Hepatocyte (in vitro differentiated cells): ENCODE data around the gene SBNO1. TPM values are rescaled to one million over a fixed set of nuclear protein-coding genes. Genes with fewer than 3 reads are reported as not detected.
"Not testable (repeated sequence)": the region's sequence is repeated elsewhere in the genome, so short reads cannot be mapped to it uniquely, and the experiment has no call there.

Experiments
- DNase-seq: peaks from one replicate; pipeline ENCODE4 v3.0.0-alpha.2; 2016; ENCODE audit warnings: low spot score
- H2AFZ ChIP-seq: fragments of 200-600 bp; sonication (generic); 2 replicates; pipeline ENCODE4 v1.6.0; 2016; ENCODE audit warnings: antibody characterized with exemption, mild to moderate bottlenecking
- H3K27ac ChIP-seq: fragments of 200-600 bp; sonication (generic); 2 replicates; pipeline ENCODE4 v1.5.1; 2016; ENCODE audit warnings: mild to moderate bottlenecking
- H3K27me3 ChIP-seq: fragments of 200-600 bp; sonication (generic); 2 replicates; pipeline ENCODE4 v1.6.1; 2016
- H3K36me3 ChIP-seq: fragments of 200-600 bp; sonication (generic); replicated peaks from 2 replicates; pipeline ENCODE4 v1.5.1; 2016; ENCODE audit warnings: low read depth; ENCODE audit not compliant: insufficient read depth
- H3K4me1 ChIP-seq: fragments of 200-600 bp; sonication (generic); 2 replicates; pipeline ENCODE4 v1.5.1; 2016; ENCODE audit warnings: mild to moderate bottlenecking, moderate library complexity; ENCODE audit not compliant: insufficient read depth
- H3K4me2 ChIP-seq: fragments of 200-600 bp; sonication (generic); 2 replicates; pipeline ENCODE4 v1.6.0; 2016
- H3K4me3 ChIP-seq: fragments of 200-600 bp; sonication (generic); 2 replicates; pipeline ENCODE4 v1.5.1; 2016; ENCODE audit warnings: mild to moderate bottlenecking
- H3K79me2 ChIP-seq: fragments of 200-600 bp; sonication (generic); 2 replicates; pipeline ENCODE4 v1.6.0; 2017; ENCODE audit warnings: mild to moderate bottlenecking
- H3K9me2 ChIP-seq: fragments of 200-600 bp; sonication (generic); replicated peaks from 2 replicates; pipeline ENCODE4 v1.6.0; 2017; ENCODE audit warnings: mild to moderate bottlenecking; ENCODE audit not compliant: insufficient read depth
- H3K9me3 ChIP-seq: fragments of 200-600 bp; sonication (generic); 2 replicates; pipeline ENCODE4 v1.5.1; 2016; ENCODE audit warnings: low read depth, mild to moderate bottlenecking
- H4K20me1 ChIP-seq: fragments of 200-600 bp; sonication (generic); 2 replicates; pipeline ENCODE4 v1.6.0; 2016; ENCODE audit warnings: mild to moderate bottlenecking; ENCODE audit not compliant: insufficient read depth, poor library complexity, severe bottlenecking
- CTCF ChIP-seq: fragments of 200-600 bp; sonication (generic); IDR thresholded peaks from 2 replicates; pipeline ENCODE4 v1.5.1; 2016; ENCODE audit warnings: antibody characterized with exemption, mild to moderate bottlenecking; ENCODE audit not compliant: poor library complexity
- EZH2 ChIP-seq: fragments of 200-600 bp; sonication (generic); IDR thresholded peaks from 2 replicates; pipeline ENCODE4 v1.6.1; 2016; ENCODE audit warnings: antibody characterized with exemption, mild to moderate bottlenecking, borderline replicate concordance
- EZH2phosphoT487 ChIP-seq: fragments of 200-600 bp; sonication (generic); IDR thresholded peaks from one replicate; pipeline ENCODE4 v1.6.1; 2018; ENCODE audit warnings: antibody characterized with exemption, mild to moderate bottlenecking, low read depth, moderate library complexity; ENCODE audit not compliant: unreplicated experiment, severe bottlenecking
- WGBS: methylation state at CpG from one replicate; pipeline ENCODE4 v1.1.6; 2016; ENCODE audit warnings: low lambda C conversion rate; ENCODE audit errors: missing lambda C conversion rate; 5-methylcytosine and 5-hydroxymethylcytosine counted together
- polyA plus RNA-seq: library from polyadenylated mRNA; unstranded; fragments of >200 nt; fragmentation: Nextera tagmentation; extraction: Ambion mirVana; gene quantifications from 2 replicates; pipeline ENCODE4 v1.2.1, GENCODE V29; 2016
- total RNA-seq: library from RNA; depleted of rRNA; stranded (reverse); fragments of >200 nt; gene quantifications from 2 replicates; pipeline ENCODE4 v1.2.3, GENCODE V29; 2014

The SBNO1 gene
- total and polyA plus RNA-seq, 2 experiments from 2014 or later = 13.4 to 28.9 TPM

GRCh38 chr12:123319826-123320225 lies 44.8 kb downstream of the SBNO1 start:
- no peak overlapping the region for H3K27ac ChIP-seq
- H3K4me1 ChIP-seq = no peaks in the 10 kb centered on the region
- no peak overlapping the region for H3K4me2 ChIP-seq
- DNase-seq = no peak
- no peaks in the 10 kb centered on the region for H4K20me1 ChIP-seq
- no peaks in the 10 kb centered on the region for H3K27me3 ChIP-seq
- H3K9me2 ChIP-seq = no peaks in the 10 kb centered on the region
- H3K9me3 ChIP-seq = no peaks in the 10 kb centered on the region
- peaks cover 9% of the 10 kb centered on the region for H3K36me3 ChIP-seq
- H3K4me3 ChIP-seq = no peak overlapping the region
- H3K79me2 ChIP-seq = no peaks in the 10 kb centered on the region
- no peak for TF ChIP-seq CTCF
- no peak for TF ChIP-seq EZH2
- no peak for TF ChIP-seq EZH2phosphoT487
- whole genome bisulfite sequencing = 92% methylated on average over 6 of the region's 6 CpGs
- H2AFZ ChIP-seq = no peak overlapping the region

GRCh38 chr12:123319273-123319672 lies 45.4 kb downstream of the SBNO1 start:
- 95% methylated on average over 3 of the region's 3 CpGs for WGBS
- peaks cover 9% of the 10 kb centered on the region for H3K36me3 ChIP-seq
- DNase-seq = no peak
- no peak overlapping the region for H3K4me3 ChIP-seq
- no peak overlapping the region for H3K4me2 ChIP-seq
- no peaks in the 10 kb centered on the region for H3K9me3 ChIP-seq
- H3K9me2 ChIP-seq = no peaks in the 10 kb centered on the region
- no peak for TF ChIP-seq CTCF
- TF ChIP-seq EZH2phosphoT487 = no peak
- TF ChIP-seq EZH2 = no peak
- no peak overlapping the region for H3K27ac ChIP-seq
- H2AFZ ChIP-seq = no peak overlapping the region
- H3K4me1 ChIP-seq = no peaks in the 10 kb centered on the region
- no peaks in the 10 kb centered on the region for H4K20me1 ChIP-seq
- no peaks in the 10 kb centered on the region for H3K79me2 ChIP-seq
- H3K27me3 ChIP-seq = no peaks in the 10 kb centered on the region

GRCh38 chr12:123313046-123313445 lies 51.6 kb downstream of the SBNO1 start:
- DNase-seq, H3K9me3 ChIP-seq: not testable (repeated sequence)

GRCh38 chr12:123306200-123306599 lies 58.4 kb downstream of the SBNO1 start:
- 92% methylated on average over 3 of the region's 3 CpGs for WGBS
- Histone ChIP-seq H3K4me2 (no peak overlapping the region), H3K36me3 (peaks cover 3% of the 10 kb centered on the region), H3K27ac (no peak overlapping the region), H2AFZ (no peak overlapping the region), H4K20me1 (no peaks in the 10 kb centered on the region), H3K4me3 (no peak overlapping the region), H3K27me3 (no peaks in the 10 kb centered on the region), H3K9me2 (no peaks in the 10 kb centered on the region), H3K79me2 (no peaks in the 10 kb centered on the region), H3K4me1 (no peaks in the 10 kb centered on the region), H3K9me3 (no peaks in the 10 kb centered on the region)
- no peak for TF ChIP-seq EZH2
- no peak for TF ChIP-seq CTCF
- TF ChIP-seq EZH2phosphoT487 = no peak
- no peak for DNase-seq

More at GRCh38 chr12:123313046-123313445, 51.6 kb downstream of the SBNO1 start:
- H3K79me2 ChIP-seq, H3K27ac ChIP-seq, H4K20me1 ChIP-seq, H3K36me3 ChIP-seq, H3K27me3 ChIP-seq, H3K4me2 ChIP-seq, H3K4me3 ChIP-seq, H3K4me1 ChIP-seq, H2AFZ ChIP-seq, H3K9me2 ChIP-seq: not testable (repeated sequence)
- 99% methylated on average over 4 of the region's 4 CpGs for WGBS
